HCT116 (cell line): ENCODE results near the gene LZTR1. TPM values are rescaled to one million over a fixed set of nuclear protein-coding genes. Genes with fewer than 3 reads are reported as not detected.

Experiments
- ATAC-seq: fragments of 200-7000 bp; cut with Tn5 transposase; 2 replicates; pipeline ENCODE4 v1.9.1; 2020; ENCODE audit warnings: mild to moderate bottlenecking, moderate library complexity
- BruUV-seq: library from RNA; stranded (reverse); fragments of 400-500 nt; replicated peaks from 2 replicates; lab custom pipeline; 2021; lab: Mats Ljungman, UMichigan
- CTCF ChIA-PET: fragments of 300-600 bp; sonication (Branson Sonifier 250); formaldehyde crosslinking; loops from one replicate; lab custom pipeline; 2021; ENCODE audit warnings: antibody characterized with exemption; lab: Charles Lee
- POLR2A ChIA-PET: fragments of 300-600, 350-600 bp; sonication (Branson Sonifier 250); formaldehyde crosslinking; loops from one replicate; lab custom pipeline; 2021; ENCODE audit warnings: antibody characterized with exemption; lab: Charles Lee
- RAD21 ChIA-PET, 2 experiments: fragments of 300-600 bp; sonication (Branson Sonifier 250); formaldehyde crosslinking; loops; one replicate each; lab custom pipeline; 2023; ENCODE audit warnings: low total read pairs in 2 of 2; ENCODE audit not compliant: uncharacterized antibody in 2 of 2, unreplicated experiment in 2 of 2, low non-redundant PET in 1 of 2; lab: Charles Lee
- DNase-seq: peaks from one replicate; pipeline ENCODE4 v3.0.0-alpha.2; 2010; ENCODE audit warnings: low read depth, low spot score
- H2AFZ ChIP-seq: fragments of 200-600 bp; shearing (Covaris generic), sonication (generic); 2 replicates; pipeline ENCODE4 v1.6.1; 2017; ENCODE audit warnings: low read depth, mixed run types, mixed read lengths, antibody characterized with exemption, low read length; ENCODE audit not compliant: poor library complexity, severe bottlenecking
- H3K27ac ChIP-seq: 2 replicates; pipeline ENCODE4 v1.5.1; 2012; ENCODE audit warnings: low read depth, low read length
- H3K27me3 ChIP-seq: fragments of 200-600 bp; sonication (generic); 2 replicates; pipeline ENCODE4 v1.6.1; 2016; ENCODE audit warnings: mixed run types, low read length, mixed read lengths; ENCODE audit not compliant: insufficient read depth
- H3K36me3 ChIP-seq, 2 experiments: fragments of 200-500 bp in 1 of 2; fragments of 200-600 bp in 1 of 2; sonication (Bioruptor generic) in 1 of 2; sonication (generic) in 1 of 2; 2 replicates each; pipeline versions ENCODE4 v1.5.1 to v1.6.1; 2014 to 2016; ENCODE audit warnings: low read length in 2 of 2, inconsistent platforms in 1 of 2, mixed read lengths in 1 of 2, mixed run types in 1 of 2; ENCODE audit not compliant: insufficient read depth in 2 of 2, control insufficient read depth in 1 of 2
- H3K4me1 ChIP-seq, 2 experiments: fragments of 200-600 bp in 1 of 2; sonication (generic) in 1 of 2; 2 replicates each; pipeline versions ENCODE4 v1.5.1 to v1.6.1; 2012 to 2017; ENCODE audit warnings: low read length in 2 of 2, inconsistent platforms in 1 of 2, mild to moderate bottlenecking in 1 of 2, mixed read lengths in 1 of 2, mixed run types in 1 of 2, moderate library complexity in 1 of 2; ENCODE audit not compliant: insufficient read depth in 2 of 2, control insufficient read depth in 1 of 2
- H3K4me2 ChIP-seq: fragments of 200-600 bp; sonication (generic); 2 replicates; pipeline ENCODE4 v1.6.1; 2017; ENCODE audit warnings: mixed run types, low read length, mixed read lengths
- H3K4me3 ChIP-seq, 2 experiments: fragments of 200-600 bp in 1 of 2; sonication (generic) in 1 of 2; replicated peaks in 1 of 2; 2 replicates each; pipeline ENCODE4 v1.5.1; 2011 to 2016; ENCODE audit warnings: low read length in 2 of 2, control low read depth in 1 of 2, low read depth in 1 of 2, mild to moderate bottlenecking in 1 of 2, mixed read lengths in 1 of 2, mixed run types in 1 of 2
- H3K79me2 ChIP-seq: fragments of 200-600 bp; sonication (generic); 2 replicates; pipeline ENCODE4 v1.6.1; 2017; ENCODE audit warnings: mild to moderate bottlenecking, mixed run types, low read length, moderate library complexity, mixed read lengths; ENCODE audit not compliant: insufficient read depth
- H3K9ac ChIP-seq: fragments of 200-600 bp; sonication (generic); 2 replicates; pipeline ENCODE4 v1.6.1; 2016; ENCODE audit warnings: low read length, mixed read lengths
- H3K9me2 ChIP-seq: fragments of 200-600 bp; sonication (generic), shearing (Covaris generic); 2 replicates; pipeline ENCODE4 v1.6.1; 2017; ENCODE audit warnings: mixed run types, mild to moderate bottlenecking, moderate library complexity; ENCODE audit not compliant: insufficient read depth
- H3K9me3 ChIP-seq, 2 experiments: fragments of 200-500 bp in 1 of 2; fragments of 200-600 bp in 1 of 2; sonication (Bioruptor generic) in 1 of 2; sonication (generic) in 1 of 2; 2 replicates each; pipeline ENCODE4 v1.6.1; 2014 to 2017; ENCODE audit warnings: low read length in 2 of 2, mixed read lengths in 2 of 2, inconsistent platforms in 1 of 2, low read depth in 1 of 2, mild to moderate bottlenecking in 1 of 2, mixed run types in 1 of 2, moderate library complexity in 1 of 2; ENCODE audit not compliant: control insufficient read depth in 1 of 2, insufficient read depth in 1 of 2
- H4K20me1 ChIP-seq: fragments of 200-600 bp; sonication (generic), shearing (Covaris generic); 2 replicates; pipeline ENCODE4 v1.6.1; 2017; ENCODE audit warnings: mixed run types, mild to moderate bottlenecking, moderate library complexity; ENCODE audit not compliant: insufficient read depth
- CTCF ChIP-seq, 3 experiments: fragments of 200-600 bp in 1 of 3; sonication (generic) in 1 of 3; IDR thresholded peaks in 2 of 3; conservative IDR thresholded peaks in 1 of 3; 2 replicates each; pipeline ENCODE4 v1.5.1; 2012 to 2017; ENCODE audit warnings: low read depth in 2 of 3, low read length in 2 of 3, antibody characterized with exemption in 1 of 3, borderline replicate concordance in 1 of 3, control low read depth in 1 of 3, mild to moderate bottlenecking in 1 of 3, mixed read lengths in 1 of 3, mixed run types in 1 of 3, moderate library complexity in 1 of 3; ENCODE audit not compliant: insufficient read depth in 1 of 3
- EZH2 ChIP-seq: fragments of 200-600 bp; sonication (generic); IDR thresholded peaks from 2 replicates; pipeline ENCODE4 v1.6.1; 2017; ENCODE audit warnings: antibody characterized with exemption, mixed run types
- EZH2phosphoT487 ChIP-seq: fragments of 200-600 bp; IDR thresholded peaks from 2 replicates; pipeline ENCODE4 v1.6.1; 2018; ENCODE audit warnings: antibody characterized with exemption, borderline replicate concordance
- FOSL1 ChIP-seq: IDR thresholded peaks from 2 replicates; pipeline ENCODE4 v1.6.1; 2012; ENCODE audit warnings: low read depth
- MAX ChIP-seq: IDR thresholded peaks from 2 replicates; pipeline ENCODE4 v1.6.1; 2012
- REST ChIP-seq: IDR thresholded peaks from 2 replicates; pipeline ENCODE4 v1.6.1; 2012; ENCODE audit warnings: low read depth
- SRF ChIP-seq: IDR thresholded peaks from 2 replicates; pipeline ENCODE4 v1.6.1; 2012; ENCODE audit warnings: low read depth
- intact Hi-C: fragments of 100-400 bp; cut with micrococcal nuclease; formaldehyde crosslinking; loops from 2 replicates; pipeline ENCODE4 v1.10.0; 2022
- total RNA-seq: library from RNA; stranded (reverse); gene quantifications from one replicate; pipeline ENCODE4 v1.2.1, GENCODE V29; 2021; ENCODE audit not compliant: unreplicated experiment

Gene LZTR1
- total RNA-seq, 1 experiment from 2014 or later = 56.5 TPM

- no peak overlapping the region for H3K27ac ChIP-seq
- ATAC-seq (no peak), DNase-seq (no peak)
- POLR2A ChIA-PET = no interaction called here
- CTCF ChIA-PET = no interaction called here
- TF ChIP-seq EZH2phosphoT487 (no peak), CTCF (IDR thresholded peaks at IDR 0.05 in 2 of 3, conservative IDR thresholded peaks at IDR 0.05 in 1 of 3; ENCODE audit: borderline replicate concordance in 1 of 3, insufficient read depth in 1 of 3, low read depth in 2 of 3, low read length in 2 of 3) (no peak), MAX (no peak), FOSL1 (no peak), REST (no peak), EZH2 (no peak), SRF (no peak)
- intact Hi-C loops = no loop called here
- H2AFZ ChIP-seq = no peak overlapping the region
- no TSS peak for BruUV-seq
- no peaks in the 10 kb centered on the region for H4K20me1 ChIP-seq
- H3K79me2 ChIP-seq = no peaks in the 10 kb centered on the region
- H3K4me3 ChIP-seq = no peak overlapping the region
- H3K4me2 ChIP-seq = no peak overlapping the region
- H3K4me1 ChIP-seq = no peaks in the 10 kb centered on the region
- H3K27me3 ChIP-seq = no peaks in the 10 kb centered on the region
- no peak overlapping the region for H3K9ac ChIP-seq
- H3K36me3 ChIP-seq = no peaks in the 10 kb centered on the region
- RAD21 ChIA-PET = no interaction called here
- H3K9me2 ChIP-seq = no peaks in the 10 kb centered on the region
- H3K9me3 ChIP-seq = no peaks in the 10 kb centered on the region
Observed at GRCh38 chr22:21022507-21022906, 40.4 kb downstream of the LZTR1 start.
